G401 (cell line): ENCODE results near the gene OLIG2. TPM values are rescaled to one million over a fixed set of nuclear protein-coding genes. Genes with fewer than 3 reads are reported as not detected.

Experiments used
- DNase-seq: peaks from one replicate; pipeline ENCODE4 v3.0.0-alpha.2; 2015; ENCODE audit warnings: low spot score
- in situ Hi-C: cut with HindIII; loops from 2 replicates; pipeline ENCODE4 v1.10.0; 2016; ENCODE audit warnings: low sequenced_read_pairs, mixed read lengths
- total RNA-seq: library from RNA; depleted of rRNA; stranded (reverse); fragments of >200 nt; shearing (Covaris generic); gene quantifications from 2 replicates; pipeline ENCODE4 v1.2.3, GENCODE V29; 2014; rRNA removed

The OLIG2 gene
- total RNA-seq, 1 experiment from 2014 or later: not detected

GRCh38 chr21:33076600-33077329 is 51.0 kb downstream of the OLIG2 start:
- DNase-seq: no peak
- in situ Hi-C loops: no loop called here

Other genes starting within 250 kb of the OLIG2 start
- not detected in 2 replicates for gene OLIG1, start 44.2 kb downstream of the OLIG2 start, total RNA-seq
- gene IFNAR2, start 204.0 kb downstream of the OLIG2 start, total RNA-seq: 3.3 and 6.8 TPM in 2 replicates
- 16.6 and 16.7 TPM in 2 replicates for gene IL10RB, start 240.4 kb downstream of the OLIG2 start, total RNA-seq